Adrenal gland (tissue), 12 donors: Measurements from ENCODE around the gene ACOD1. TPM values are rescaled to one million over a fixed set of nuclear protein-coding genes. Genes with fewer than 3 reads are reported as not detected.
A peak's percentile ranks its signal among the peaks of the same experiment; 100 is the strongest.

ENCODE experiments used
- DNase-seq, 7 donors: peaks; one replicate each; pipeline ENCODE4 v3.0.0-alpha.2; 2019 to 2020
- H3K27ac ChIP-seq, 5 donors: fragments of 200-600 bp; sonication (generic) in 4 of 5; 1 replicate in 3 of 5; 2 replicates in 2 of 5; pipeline versions ENCODE4 v1.5.1 to v1.8.0; 2016 to 2020; ENCODE audit warnings: mild to moderate bottlenecking in 1 of 5
- H3K27me3 ChIP-seq: fragments of 200-600 bp; 2 replicates; pipeline ENCODE4 v1.8.0; 2021
- H3K36me3 ChIP-seq, 2 donors: fragments of 200-600 bp; replicated peaks in 1 of 2; 1 replicate in 1 of 2; 2 replicates in 1 of 2; pipeline versions ENCODE4 v1.5.1 to v1.8.0; 2018 to 2022
- H3K4me1 ChIP-seq, 2 donors: fragments of 200-600 bp; replicated peaks in 1 of 2; 1 replicate in 1 of 2; 2 replicates in 1 of 2; pipeline versions ENCODE4 v1.5.1 to v1.8.0; 2018 to 2021
- H3K4me3 ChIP-seq, 4 donors: fragments of 200-600 bp; sonication (generic) in 3 of 4; one replicate each; pipeline ENCODE4 v1.5.1; 2016 to 2018
- H3K9me3 ChIP-seq, 3 donors: fragments of 200-600 bp; sonication (generic) in 1 of 3; replicated peaks in 1 of 3; 1 replicate in 2 of 3; 2 replicates in 1 of 3; pipeline versions ENCODE4 v1.5.1 to v1.8.0; 2016 to 2021
- CTCF ChIP-seq, 6 experiments: fragments of 450-650 bp in 4 of 6; fragments of 200-600 bp in 2 of 6; sonication (generic) in 1 of 6; IDR thresholded peaks; 1 replicate in 5 of 6; 2 replicates in 1 of 6; pipeline versions ENCODE4 v1.5.1 to v1.8.0; 2016 to 2021; ENCODE audit warnings: antibody characterized with exemption in 6 of 6, mild to moderate bottlenecking in 2 of 6, moderate library complexity in 1 of 6
- POLR2A ChIP-seq, 2 donors: fragments of 450-650 bp; IDR thresholded peaks; one replicate each; pipeline ENCODE4 v1.6.1; 2017; ENCODE audit warnings: antibody characterized with exemption in 2 of 2, mild to moderate bottlenecking in 2 of 2, moderate library complexity in 1 of 2
- WGBS, 4 donors: extraction: QIAGEN DNeasy Blood & Tissue Kit in 2 of 4; methylation state at CpG; one replicate each; pipeline versions ENCODE4 v1.1.5 to v1.1.7; 2013 to 2017; 5-methylcytosine and 5-hydroxymethylcytosine counted together
- intact Hi-C, 2 donors: fragments of 100-400 bp; cut with DNase I; formaldehyde crosslinking; loops; one replicate each; pipeline versions ENCODE4 v1.14.1 to v1.15.0; 2022 to 2023
- polyA plus RNA-seq, 3 donors: library from polyadenylated mRNA; stranded (reverse); fragments of 200-250 nt in 2 of 3; fragments of 350-450 nt in 1 of 3; fragmentation: Illumina TruSeq in 1 of 3; extraction: RNeasy Lipid Tissue Mini Kit (QIAGEN cat#74804) in 1 of 3; gene quantifications; one replicate each; pipeline ENCODE4 v1.2.3, GENCODE V29; 2013 to 2014
- total RNA-seq, 9 donors: library from RNA; depleted of rRNA in 4 of 9; stranded (reverse); fragments of >200 nt in 4 of 9; fragments of 120-200 nt in 1 of 9; fragmentation: NEBNext Ultra II Directional in 1 of 9; extraction: Animal tissue kit (Norgen Biotek cat#: 25700) in 1 of 9; gene quantifications; one replicate each; pipeline versions ENCODE4 v1.1.0 to v1.2.4, GENCODE V29; 2013 to 2023
- donor health status: healthy with polysubstance abuse.
- donor health status: Bipolar disorder and iron deficiency.
- donor health status: DM: yes; HTN: yes; CAD: no.
- donor health status: DM: no; HTN: no; CAD: no.
- donor health status: DM: no; HTN: no; CAD: no.
- donor health status: DM: yes; HTN: yes; CAD: no.

Gene ACOD1
- total and polyA plus RNA-seq, 12 donors: not detected

- no peak for TF ChIP-seq POLR2A (IDR thresholded peaks at IDR 0.05)
- no peaks in the 10 kb centered on the region for H3K9me3 ChIP-seq
- peaks cover 9 to 14% of the 10 kb centered on the region in 2 donors for H3K4me1 ChIP-seq
- no peak for DNase-seq
- H3K36me3 ChIP-seq: peaks cover 0 to 11% of the 10 kb centered on the region in 2 donors
- intact Hi-C loops: no loop called here
- no peaks in the 10 kb centered on the region for H3K27me3 ChIP-seq
- WGBS, 4 donors: 44 to 64% (median 58%) methylated on average over 4 of the region's 4 CpGs
- H3K27ac ChIP-seq: no peak overlapping the region
- no peak overlapping the region for H3K4me3 ChIP-seq
Measured at GRCh38 chr13:77001540-77001939, 53.2 kb downstream of the ACOD1 start.

GRCh38 chr13:77001963-77002587 lies 53.8 kb downstream of the ACOD1 start:
- no peaks in the 10 kb centered on the region for H3K9me3 ChIP-seq
- peaks cover 9 to 14% of the 10 kb centered on the region in 2 donors for H3K4me1 ChIP-seq
- TF ChIP-seq POLR2A (IDR thresholded peaks at IDR 0.05): no peak
- no peak for TF ChIP-seq CTCF (IDR thresholded peaks at IDR 0.05)
- H3K27ac ChIP-seq: no peak overlapping the region
- H3K27me3 ChIP-seq: no peaks in the 10 kb centered on the region
- peaks cover 0 to 12% of the 10 kb centered on the region in 2 donors for H3K36me3 ChIP-seq
- WGBS, 4 donors: 43 to 51% (median 47%) methylated on average over 4 of the region's 4 CpGs
- DNase-seq: no peak
- no peak overlapping the region for H3K4me3 ChIP-seq
- intact Hi-C loops: no loop called here

GRCh38 chr13:77002590-77003190 lies 54.4 kb downstream of the ACOD1 start:
- Histone ChIP-seq H3K27ac (no peak overlapping the region), H3K9me3 (no peaks in the 10 kb centered on the region), H3K36me3 (peaks cover 0 to 18% of the 10 kb centered on the region in 2 donors), H3K27me3 (no peaks in the 10 kb centered on the region), H3K4me1 (peaks cover 9 to 14% of the 10 kb centered on the region in 2 donors), H3K4me3 (no peak overlapping the region)
- intact Hi-C loops: no loop called here
- no peak for DNase-seq
- TF ChIP-seq POLR2A (IDR thresholded peaks at IDR 0.05): no peak
- TF ChIP-seq CTCF (IDR thresholded peaks at IDR 0.05): peak; percentile 28 to 62 (median 49)
- WGBS, 4 donors: 60 to 69% (median 63%) methylated on average over 7 of the region's 7 CpGs

Other genes starting within 250 kb of the ACOD1 start
- 10 to 100 TPM; 12.5 to 80.8 (median 53.8) TPM for gene KCTD12, start 62.1 kb upstream of the ACOD1 start, total RNA-seq
- gene KCTD12, start 62.1 kb upstream of the ACOD1 start, polyA plus RNA-seq: 10 to 100 TPM; 12.6 to 35.3 (median 13.0) TPM
- 10 to 100 TPM; 21.6 to 46.9 (median 41.4) TPM for gene CLN5, start 43.6 kb downstream of the ACOD1 start, total RNA-seq
- gene CLN5, start 43.6 kb downstream of the ACOD1 start, polyA plus RNA-seq: 10 to 100 TPM; 16.7 to 42.7 (median 21.3) TPM
- gene FBXL3, start 78.6 kb downstream of the ACOD1 start, total RNA-seq: 10 to 100 TPM; 30.5 to 87.4 (median 49.5) TPM
- gene FBXL3, start 78.6 kb downstream of the ACOD1 start, polyA plus RNA-seq: 10 to 100 TPM; 12.1 to 45.4 (median 14.4) TPM